ENCODE measurements around the gene SUN2.

DNA sequence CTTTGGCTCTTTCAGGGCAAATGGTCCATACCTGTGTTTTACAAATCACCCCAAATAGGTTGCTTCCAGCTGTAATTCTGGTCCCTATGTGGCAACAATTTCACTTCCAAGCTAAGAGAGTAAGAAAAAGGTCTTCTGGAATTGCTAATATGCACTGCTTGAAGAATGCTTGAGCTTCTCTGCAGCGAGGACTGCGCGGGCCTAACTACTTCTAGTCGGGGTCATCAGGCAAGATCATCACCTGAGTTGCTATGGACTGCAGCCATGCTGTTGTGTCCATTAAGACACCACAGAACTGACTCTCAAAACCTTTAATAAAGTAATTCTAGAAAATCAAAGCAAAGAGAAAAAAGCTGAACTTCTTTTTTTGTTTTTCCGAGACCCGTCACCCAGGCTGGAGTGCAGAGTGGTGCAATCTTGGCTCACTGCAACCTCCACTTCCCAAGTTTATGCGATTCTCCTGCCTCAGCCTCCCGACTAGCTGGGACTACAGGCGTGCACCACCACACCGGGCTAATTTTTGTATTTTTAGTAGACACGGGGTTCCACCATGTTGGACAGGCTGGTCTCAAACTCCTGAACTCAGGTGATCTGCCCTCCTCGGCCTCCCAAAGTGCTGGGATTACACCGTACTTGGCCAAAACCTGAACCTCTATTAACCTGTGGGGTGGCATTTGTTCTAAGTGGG, 57.2 kb downstream of the SUN2 start:
- TF ChIP-seq, protein P1, sequence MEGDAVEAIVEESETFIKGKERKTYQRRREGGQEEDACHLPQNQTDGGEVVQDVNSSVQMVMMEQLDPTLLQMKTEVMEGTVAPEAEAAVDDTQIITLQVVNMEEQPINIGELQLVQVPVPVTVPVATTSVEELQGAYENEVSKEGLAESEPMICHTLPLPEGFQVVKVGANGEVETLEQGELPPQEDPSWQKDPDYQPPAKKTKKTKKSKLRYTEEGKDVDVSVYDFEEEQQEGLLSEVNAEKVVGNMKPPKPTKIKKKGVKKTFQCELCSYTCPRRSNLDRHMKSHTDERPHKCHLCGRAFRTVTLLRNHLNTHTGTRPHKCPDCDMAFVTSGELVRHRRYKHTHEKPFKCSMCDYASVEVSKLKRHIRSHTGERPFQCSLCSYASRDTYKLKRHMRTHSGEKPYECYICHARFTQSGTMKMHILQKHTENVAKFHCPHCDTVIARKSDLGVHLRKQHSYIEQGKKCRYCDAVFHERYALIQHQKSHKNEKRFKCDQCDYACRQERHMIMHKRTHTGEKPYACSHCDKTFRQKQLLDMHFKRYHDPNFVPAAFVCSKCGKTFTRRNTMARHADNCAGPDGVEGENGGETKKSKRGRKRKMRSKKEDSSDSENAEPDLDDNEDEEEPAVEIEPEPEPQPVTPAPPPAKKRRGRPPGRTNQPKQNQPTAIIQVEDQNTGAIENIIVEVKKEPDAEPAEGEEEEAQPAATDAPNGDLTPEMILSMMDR (IDR thresholded peaks at IDR 0.05; ENCODE audit: extremely low read depth in 1 of 2, insufficient read depth in 1 of 2, low read depth in 1 of 2, low read length in 2 of 2): no peak
- TF ChIP-seq JUN (IDR thresholded peaks at IDR 0.05; ENCODE audit: borderline replicate concordance, insufficient read depth, insufficient read length, low read depth): no peak
- TF ChIP-seq POLR2AphosphoS5 (IDR thresholded peaks at IDR 0.05; ENCODE audit: insufficient read depth, low read depth, low read length): no peak
- no peak for TF ChIP-seq FOS (IDR thresholded peaks at IDR 0.05; ENCODE audit: borderline replicate concordance, insufficient read depth, low read length)
- no peak for TF ChIP-seq MYC (IDR thresholded peaks at IDR 0.05; ENCODE audit: low read depth, low read length)
- TF ChIP-seq, protein P2, sequence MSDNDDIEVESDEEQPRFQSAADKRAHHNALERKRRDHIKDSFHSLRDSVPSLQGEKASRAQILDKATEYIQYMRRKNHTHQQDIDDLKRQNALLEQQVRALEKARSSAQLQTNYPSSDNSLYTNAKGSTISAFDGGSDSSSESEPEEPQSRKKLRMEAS (IDR thresholded peaks at IDR 0.05; ENCODE audit: insufficient read depth, insufficient read length): no peak
- TF ChIP-seq EZH2 (IDR thresholded peaks at IDR 0.05; ENCODE audit: borderline replicate concordance, low read depth, low read length, severe bottlenecking): no peak
- TF ChIP-seq POLR2A (IDR thresholded peaks at IDR 0.05; ENCODE audit: low read depth, low read length): no peak
